Glutamatergic neuron (in vitro differentiated cells): ENCODE results near the gene RWDD4. TPM values are rescaled to one million over a fixed set of nuclear protein-coding genes. Genes with fewer than 3 reads are reported as not detected.

Experiments used
- DNase-seq: peaks from one replicate; pipeline ENCODE4 v3.0.0; 2022
- H3K27ac Mint-ChIP-seq: one replicate; pipeline ENCODE4 v1.8.0; 2020; ENCODE audit warnings: mild to moderate bottlenecking, mixed read lengths, inconsistent platforms; ENCODE audit not compliant: unreplicated experiment
- H3K27me3 Mint-ChIP-seq: one replicate; pipeline ENCODE4 v1.8.0; 2020; ENCODE audit warnings: mild to moderate bottlenecking, moderate library complexity, mixed read lengths, inconsistent platforms; ENCODE audit not compliant: unreplicated experiment
- H3K36me3 Mint-ChIP-seq: one replicate; pipeline ENCODE4 v1.8.0; 2020; ENCODE audit warnings: mild to moderate bottlenecking, mixed read lengths, inconsistent platforms; ENCODE audit not compliant: unreplicated experiment
- H3K4me1 Mint-ChIP-seq: one replicate; pipeline ENCODE4 v1.8.0; 2020; ENCODE audit warnings: mild to moderate bottlenecking, low read depth, mixed read lengths, inconsistent platforms; ENCODE audit not compliant: unreplicated experiment
- H3K4me3 Mint-ChIP-seq: one replicate; pipeline ENCODE4 v1.8.0; 2020; ENCODE audit warnings: mild to moderate bottlenecking, mixed read lengths, inconsistent platforms; ENCODE audit not compliant: unreplicated experiment
- H3K9me3 Mint-ChIP-seq: one replicate; pipeline ENCODE4 v1.8.0; 2020; ENCODE audit warnings: mild to moderate bottlenecking, moderate library complexity, mixed read lengths, inconsistent platforms; ENCODE audit not compliant: unreplicated experiment
- total RNA-seq: library from RNA; stranded (reverse); fragmentation: NEBNext Ultra II Directional; extraction: Animal tissue kit (Norgen Biotek cat#: 25700); gene quantifications from one replicate; pipeline ENCODE4 v1.2.1, GENCODE V29; 2021; ENCODE audit not compliant: unreplicated experiment
- TF ChIP-seq, protein P1 (sequence below): fragments of 200-600 bp; sonication (generic); IDR thresholded peaks from one replicate; pipeline ENCODE4 v1.5.0; 2021; ENCODE audit not compliant: partially characterized antibody, unreplicated experiment

Gene RWDD4
- total RNA-seq, 1 donor from 2014 or later: 17.8 TPM

DNA sequence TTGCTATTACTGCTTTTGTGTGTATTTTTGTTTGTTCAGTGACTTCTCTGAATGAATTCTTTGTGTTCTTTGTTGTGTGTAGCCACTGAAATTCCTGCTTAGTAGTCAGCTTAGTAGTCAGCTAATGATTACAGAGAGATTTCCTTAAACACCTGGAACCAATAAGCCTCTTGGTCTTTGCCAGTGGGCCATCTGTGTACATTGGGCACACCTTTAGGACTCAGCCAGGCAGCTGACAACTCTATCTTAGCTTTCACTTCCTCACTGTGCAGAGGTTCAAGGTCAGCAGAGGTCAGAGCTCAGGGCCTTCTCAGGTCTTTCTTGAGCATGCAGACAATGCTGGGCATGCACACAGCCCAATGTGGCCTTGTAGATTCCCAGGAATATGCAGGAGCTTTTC is 59.3 kb downstream of the RWDD4 start:
- H3K4me3 Mint-ChIP-seq: no peak overlapping the region
- H3K36me3 Mint-ChIP-seq: peaks cover 5% of the 10 kb centered on the region
- no peaks in the 10 kb centered on the region for H3K9me3 Mint-ChIP-seq

DNA sequence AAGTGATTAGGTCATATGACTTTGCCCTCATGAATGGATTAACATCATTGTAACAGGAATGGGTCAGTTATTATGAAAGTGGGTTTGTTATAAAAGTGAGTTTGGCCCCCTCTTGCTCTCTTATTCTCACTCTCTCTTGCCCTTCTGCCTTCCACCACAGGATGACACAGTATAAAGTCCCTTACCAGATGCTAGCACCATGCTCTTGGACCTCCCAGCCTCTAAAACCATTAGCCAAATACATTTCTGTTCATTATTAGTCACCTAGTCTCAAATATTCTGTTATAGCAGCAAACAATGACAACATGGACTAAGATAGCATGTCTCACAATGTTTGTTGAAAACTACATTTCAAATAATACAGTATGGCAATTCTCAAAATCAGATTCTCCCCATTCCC is 59.7 kb downstream of the RWDD4 start:
- no peak overlapping the region for H3K4me3 Mint-ChIP-seq

More for the DNA sequence above, 59.3 kb downstream of the RWDD4 start:
- H3K27ac Mint-ChIP-seq: no peak overlapping the region
- no peaks in the 10 kb centered on the region for H3K4me1 Mint-ChIP-seq
- TF ChIP-seq, protein P1, sequence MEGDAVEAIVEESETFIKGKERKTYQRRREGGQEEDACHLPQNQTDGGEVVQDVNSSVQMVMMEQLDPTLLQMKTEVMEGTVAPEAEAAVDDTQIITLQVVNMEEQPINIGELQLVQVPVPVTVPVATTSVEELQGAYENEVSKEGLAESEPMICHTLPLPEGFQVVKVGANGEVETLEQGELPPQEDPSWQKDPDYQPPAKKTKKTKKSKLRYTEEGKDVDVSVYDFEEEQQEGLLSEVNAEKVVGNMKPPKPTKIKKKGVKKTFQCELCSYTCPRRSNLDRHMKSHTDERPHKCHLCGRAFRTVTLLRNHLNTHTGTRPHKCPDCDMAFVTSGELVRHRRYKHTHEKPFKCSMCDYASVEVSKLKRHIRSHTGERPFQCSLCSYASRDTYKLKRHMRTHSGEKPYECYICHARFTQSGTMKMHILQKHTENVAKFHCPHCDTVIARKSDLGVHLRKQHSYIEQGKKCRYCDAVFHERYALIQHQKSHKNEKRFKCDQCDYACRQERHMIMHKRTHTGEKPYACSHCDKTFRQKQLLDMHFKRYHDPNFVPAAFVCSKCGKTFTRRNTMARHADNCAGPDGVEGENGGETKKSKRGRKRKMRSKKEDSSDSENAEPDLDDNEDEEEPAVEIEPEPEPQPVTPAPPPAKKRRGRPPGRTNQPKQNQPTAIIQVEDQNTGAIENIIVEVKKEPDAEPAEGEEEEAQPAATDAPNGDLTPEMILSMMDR: no peak
- H3K27me3 Mint-ChIP-seq: no peaks in the 10 kb centered on the region
- DNase-seq: no peak

DNA sequence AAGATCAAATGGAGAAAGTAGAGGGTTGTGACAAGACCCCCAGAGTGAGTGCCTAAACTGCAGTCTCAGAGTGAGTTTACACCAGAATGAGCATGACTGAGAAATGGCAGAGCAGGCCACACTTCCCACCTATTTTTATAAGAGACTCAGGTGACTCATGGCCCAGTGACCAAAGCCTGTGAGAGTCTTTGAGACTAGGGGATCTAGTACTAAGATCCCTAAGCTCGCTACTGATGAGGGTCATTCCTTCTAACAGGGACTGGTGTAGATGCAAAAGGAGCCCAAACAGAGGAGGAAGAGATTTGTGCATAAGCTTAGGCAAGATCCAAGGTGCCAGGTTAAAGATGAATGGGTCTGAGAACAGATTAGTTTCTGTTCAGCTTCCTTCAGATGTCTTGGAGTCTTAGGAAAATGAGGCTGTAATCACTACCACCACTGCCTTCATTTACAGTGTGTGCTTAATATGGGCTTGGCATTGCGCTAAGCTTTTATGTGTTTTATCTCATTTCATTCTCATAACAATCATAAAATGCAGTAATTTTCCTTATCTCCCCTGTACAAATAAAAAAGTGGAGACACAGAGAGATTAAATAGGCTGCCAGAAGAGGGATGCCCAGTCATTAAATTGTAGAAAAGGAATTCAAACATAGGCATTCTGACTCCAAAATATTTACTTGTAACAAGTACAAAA is 62.8 kb downstream of the RWDD4 start:
- no peak overlapping the region for H3K4me3 Mint-ChIP-seq
- H3K4me1 Mint-ChIP-seq: no peaks in the 10 kb centered on the region
- no peaks in the 10 kb centered on the region for H3K9me3 Mint-ChIP-seq
- TF ChIP-seq, protein P1: no peak
- H3K27ac Mint-ChIP-seq: no peak overlapping the region
- peaks cover 5% of the 10 kb centered on the region for H3K36me3 Mint-ChIP-seq
- H3K27me3 Mint-ChIP-seq: no peaks in the 10 kb centered on the region
- DNase-seq: no peak

More for the DNA sequence above, 59.7 kb downstream of the RWDD4 start:
- Mint-ChIP-seq H3K27me3 (no peaks in the 10 kb centered on the region), H3K9me3 (no peaks in the 10 kb centered on the region), H3K36me3 (peaks cover 5% of the 10 kb centered on the region), H3K4me1 (no peaks in the 10 kb centered on the region), H3K27ac (no peak overlapping the region)
- TF ChIP-seq, protein P1: no peak
- DNase-seq: no peak

DNA sequence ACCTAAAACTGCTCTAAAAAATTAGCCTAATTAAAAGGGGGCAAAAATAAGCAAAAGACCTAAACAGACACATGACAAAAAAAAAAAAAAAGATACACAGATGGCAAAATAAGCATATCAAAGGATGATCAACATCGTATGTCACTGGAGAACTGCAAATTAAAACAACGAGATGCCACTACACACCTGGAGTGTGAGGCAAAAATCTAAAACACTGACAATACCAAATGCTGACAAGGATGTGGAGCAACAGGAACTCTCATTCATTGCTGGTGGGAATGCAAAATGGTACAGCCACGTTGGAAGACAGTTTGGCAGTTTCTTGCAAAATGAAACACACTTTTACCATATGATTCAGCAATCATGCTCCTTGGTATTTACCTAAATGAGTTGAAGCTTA is 64.2 kb downstream of the RWDD4 start:
- no peaks in the 10 kb centered on the region for H3K9me3 Mint-ChIP-seq
- H3K36me3 Mint-ChIP-seq: peaks cover 5% of the 10 kb centered on the region
- H3K4me3 Mint-ChIP-seq: no peak overlapping the region
- no peak for DNase-seq
- no peaks in the 10 kb centered on the region for H3K4me1 Mint-ChIP-seq
- H3K27ac Mint-ChIP-seq: no peak overlapping the region
- TF ChIP-seq, protein P1: no peak
- peaks cover 2% of the 10 kb centered on the region for H3K27me3 Mint-ChIP-seq

DNA sequence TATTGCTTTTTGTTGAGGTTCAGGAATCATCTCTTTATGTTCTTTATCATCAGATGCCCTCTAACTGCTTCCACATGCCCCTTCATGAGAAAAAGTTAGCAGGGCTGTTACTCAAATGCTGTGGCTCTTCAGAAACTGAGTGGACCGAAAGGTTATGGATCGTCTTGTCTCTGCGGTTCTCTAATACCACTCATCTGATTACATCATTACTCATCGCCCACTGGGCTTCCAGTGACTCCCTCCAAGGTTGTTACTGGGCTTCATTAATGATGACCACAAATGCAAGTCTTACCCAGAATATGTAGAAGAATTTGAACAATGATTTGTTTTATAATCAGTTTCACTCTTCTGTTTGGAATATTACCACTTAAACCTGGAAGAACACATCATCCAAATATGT is 67.7 kb downstream of the RWDD4 start:
- peaks cover 2% of the 10 kb centered on the region for H3K27me3 Mint-ChIP-seq
- H3K27ac Mint-ChIP-seq: no peak overlapping the region
- no peaks in the 10 kb centered on the region for H3K9me3 Mint-ChIP-seq
- TF ChIP-seq, protein P1: no peak
- no peak overlapping the region for H3K4me3 Mint-ChIP-seq
- peaks cover 10% of the 10 kb centered on the region for H3K36me3 Mint-ChIP-seq
- no peak for DNase-seq
- no peaks in the 10 kb centered on the region for H3K4me1 Mint-ChIP-seq
